ENCODE measurements around the gene AKR1D1. TPM values are rescaled to one million over a fixed set of nuclear protein-coding genes. Genes with fewer than 3 reads are reported as not detected.
A peak's percentile ranks its signal among the peaks of the same experiment; 100 is the strongest.

The AKR1D1 gene, protein sequence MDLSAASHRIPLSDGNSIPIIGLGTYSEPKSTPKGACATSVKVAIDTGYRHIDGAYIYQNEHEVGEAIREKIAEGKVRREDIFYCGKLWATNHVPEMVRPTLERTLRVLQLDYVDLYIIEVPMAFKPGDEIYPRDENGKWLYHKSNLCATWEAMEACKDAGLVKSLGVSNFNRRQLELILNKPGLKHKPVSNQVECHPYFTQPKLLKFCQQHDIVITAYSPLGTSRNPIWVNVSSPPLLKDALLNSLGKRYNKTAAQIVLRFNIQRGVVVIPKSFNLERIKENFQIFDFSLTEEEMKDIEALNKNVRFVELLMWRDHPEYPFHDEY
- total RNA-seq (2013; cell fraction: nucleolus; rRNA removed), result not detected in 2 replicates
- total RNA-seq (2014; rRNA removed), result not detected in 2 replicates
- not detected in 2 replicates for total RNA-seq (2014; rRNA removed; fragmentation: Illumina TruSeq; extraction: Trizol)
- total RNA-seq (2021), result not detected in 2 replicates
- not detected for polyA plus RNA-seq (2011; ENCODE audit: low read depth)
- not detected in 2 replicates for polyA plus RNA-seq (2011; rRNA removed)
- polyA plus RNA-seq (2011; cell fraction: cytosol; rRNA removed), result not detected in 2 replicates
- polyA plus RNA-seq (2011; cell fraction: nucleus; rRNA removed), result not detected in 2 replicates
- not detected in 2 replicates for polyA plus RNA-seq (2012)
- polyA plus RNA-seq (2014; fragmentation: Illumina TruSeq; extraction: Trizol), result not detected in 2 replicates
- polyA plus RNA-seq (2014; fragmentation: Nextera tagmentation; extraction: Ambion mirVana), result under 1 TPM in 1 of 2 experiments, not detected in 1; 0.34 TPM
- polyA plus RNA-seq (2014; rRNA removed), result 0.13 TPM in 1 of 2 replicates, not detected in the other
- under 1 TPM in 1 of 2 experiments, not detected in 1; 0.09 TPM for polyA plus RNA-seq (2016; fragmentation: Nextera tagmentation; extraction: Ambion mirVana)
- not detected in 2 replicates for polyA minus RNA-seq (2011; rRNA and poly(A)+ RNA removed)
- polyA minus RNA-seq (2011; cell fraction: cytosol; rRNA and poly(A)+ RNA removed), result not detected in 2 replicates
- polyA minus RNA-seq (2011; cell fraction: nucleus; rRNA and poly(A)+ RNA removed), result not detected in 2 replicates
- Bru-seq, nascent RNA, result percentile 6 among the genes with signal in this experiment
- BruChase-seq, experiment 1, labeled RNA remaining after a 6-hour chase, result percentile 3 among the genes with signal in this experiment
- BruChase-seq, experiment 2, labeled RNA remaining after a 2-hour chase, result not detected
- long read RNA-seq, experiment 1, result 0 reads
- long read RNA-seq, experiment 2, result 0 reads

DNA sequence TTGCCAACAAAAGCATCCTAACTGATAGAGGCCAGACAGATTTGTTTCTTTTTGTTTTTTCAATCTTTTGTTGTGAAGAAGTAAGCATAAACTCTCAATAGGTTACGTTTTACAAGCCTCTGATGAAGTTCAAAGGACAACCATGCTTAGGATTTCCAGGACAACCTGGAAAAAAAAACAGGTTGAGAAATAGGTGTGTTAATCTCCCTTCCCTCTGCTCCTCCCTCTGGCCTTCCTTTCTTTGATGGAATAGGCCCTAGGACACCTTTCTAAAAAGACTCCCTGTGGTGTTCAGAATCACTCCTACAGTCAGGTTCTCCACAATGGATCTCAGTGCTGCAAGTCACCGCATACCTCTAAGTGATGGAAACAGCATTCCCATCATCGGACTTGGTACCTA is at the start of gene AKR1D1:
AKR1D1 (plus strand) TSS at position 264 of the 400 bp plus-strand sequence; CDS start at position 324, 60 bp downstream.
- Histone ChIP-seq H3K27ac (ENCODE audit: control insufficient read depth, insufficient read depth) (no peak within 1 kb of the TSS), H3K36me3 (ENCODE audit: control insufficient read depth in 2 of 2, insufficient read depth in 2 of 2, low read length in 1 of 2) (no peaks in the 10 kb centered on the region), H3K79me2 (ENCODE audit: control insufficient read depth, insufficient read depth, low read length) (no peaks in the 10 kb centered on the region), H4K20me1 (ENCODE audit: control insufficient read depth, insufficient read depth) (no peaks in the 10 kb centered on the region), H3K27me3 (replicated peaks in 1 of 2; ENCODE audit: control insufficient read depth in 2 of 2, insufficient read depth in 2 of 2, low read length in 1 of 2) (no peaks in the 10 kb centered on the region), H3K9me3 (replicated peaks; ENCODE audit: control insufficient read depth, insufficient read depth, low read length) (peaks cover 6% of the 10 kb centered on the region; the same call in 2 of the 3 replicates), H2AFZ (ENCODE audit: control insufficient read depth, low read depth, low read length) (no peak within 1 kb of the TSS), H3K4me2 (ENCODE audit: control insufficient read depth, insufficient read depth) (no peak within 1 kb of the TSS), H3K9ac (ENCODE audit: control insufficient read depth, insufficient read depth, low read length) (no peak within 1 kb of the TSS), H3K4me1 (ENCODE audit: control insufficient read depth, insufficient read depth, low read length) (no peaks in the 10 kb centered on the region), H3K4me3 (no peak within 1 kb of the TSS; the same call in 1 of the 2 replicates)
- ChIA-PET POLR2A (no interaction called here), RAD21 (ENCODE audit: unreplicated experiment) (no interaction called here), CTCF (no interaction called here), SMC1A (ENCODE audit: uncharacterized antibody, unreplicated experiment) (interaction anchor here (1.0 kb wide), 1 partner anchor 47 kb away, joined by 3 read pairs; no protein-coding TSS in a partner anchor)
- no peak for DNase-seq (ENCODE audit: low read depth, low spot score)
- WGBS (ENCODE audit: insufficient coverage, insufficient replicate concordance, low lambda C conversion rate, missing lambda C conversion rate), result 53% methylated on average over 3 of the region's 3 CpGs
- no TSS peak for BruUV-seq (replicated peaks)
- ATAC-seq, result no peak
- intact Hi-C loops (cut with micrococcal nuclease; ENCODE audit: unreplicated experiment), result no loop called here
- FAIRE-seq, result no peak
- in situ Hi-C loops (cut with MboI), result no loop called here
- no peak for TF ChIP-seq ZSCAN29 (IDR thresholded peaks at IDR 0.05)
- no peak for TF ChIP-seq RCOR1 (conservative IDR thresholded peaks at IDR 0.05; ENCODE audit: low read depth, low read length)
- TF ChIP-seq, protein P1, sequence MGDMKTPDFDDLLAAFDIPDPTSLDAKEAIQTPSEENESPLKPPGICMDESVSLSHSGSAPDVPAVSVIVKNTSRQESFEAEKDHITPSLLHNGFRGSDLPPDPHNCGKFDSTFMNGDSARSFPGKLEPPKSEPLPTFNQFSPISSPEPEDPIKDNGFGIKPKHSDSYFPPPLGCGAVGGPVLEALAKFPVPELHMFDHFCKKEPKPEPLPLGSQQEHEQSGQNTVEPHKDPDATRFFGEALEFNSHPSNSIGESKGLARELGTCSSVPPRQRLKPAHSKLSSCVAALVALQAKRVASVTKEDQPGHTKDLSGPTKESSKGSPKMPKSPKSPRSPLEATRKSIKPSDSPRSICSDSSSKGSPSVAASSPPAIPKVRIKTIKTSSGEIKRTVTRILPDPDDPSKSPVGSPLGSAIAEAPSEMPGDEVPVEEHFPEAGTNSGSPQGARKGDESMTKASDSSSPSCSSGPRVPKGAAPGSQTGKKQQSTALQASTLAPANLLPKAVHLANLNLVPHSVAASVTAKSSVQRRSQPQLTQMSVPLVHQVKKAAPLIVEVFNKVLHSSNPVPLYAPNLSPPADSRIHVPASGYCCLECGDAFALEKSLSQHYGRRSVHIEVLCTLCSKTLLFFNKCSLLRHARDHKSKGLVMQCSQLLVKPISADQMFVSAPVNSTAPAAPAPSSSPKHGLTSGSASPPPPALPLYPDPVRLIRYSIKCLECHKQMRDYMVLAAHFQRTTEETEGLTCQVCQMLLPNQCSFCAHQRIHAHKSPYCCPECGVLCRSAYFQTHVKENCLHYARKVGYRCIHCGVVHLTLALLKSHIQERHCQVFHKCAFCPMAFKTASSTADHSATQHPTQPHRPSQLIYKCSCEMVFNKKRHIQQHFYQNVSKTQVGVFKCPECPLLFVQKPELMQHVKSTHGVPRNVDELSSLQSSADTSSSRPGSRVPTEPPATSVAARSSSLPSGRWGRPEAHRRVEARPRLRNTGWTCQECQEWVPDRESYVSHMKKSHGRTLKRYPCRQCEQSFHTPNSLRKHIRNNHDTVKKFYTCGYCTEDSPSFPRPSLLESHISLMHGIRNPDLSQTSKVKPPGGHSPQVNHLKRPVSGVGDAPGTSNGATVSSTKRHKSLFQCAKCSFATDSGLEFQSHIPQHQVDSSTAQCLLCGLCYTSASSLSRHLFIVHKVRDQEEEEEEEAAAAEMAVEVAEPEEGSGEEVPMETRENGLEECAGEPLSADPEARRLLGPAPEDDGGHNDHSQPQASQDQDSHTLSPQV (IDR thresholded peaks at IDR 0.05), result no peak
- no peak for TF ChIP-seq PKNOX1 (IDR thresholded peaks at IDR 0.05)
- TF ChIP-seq, protein P2, sequence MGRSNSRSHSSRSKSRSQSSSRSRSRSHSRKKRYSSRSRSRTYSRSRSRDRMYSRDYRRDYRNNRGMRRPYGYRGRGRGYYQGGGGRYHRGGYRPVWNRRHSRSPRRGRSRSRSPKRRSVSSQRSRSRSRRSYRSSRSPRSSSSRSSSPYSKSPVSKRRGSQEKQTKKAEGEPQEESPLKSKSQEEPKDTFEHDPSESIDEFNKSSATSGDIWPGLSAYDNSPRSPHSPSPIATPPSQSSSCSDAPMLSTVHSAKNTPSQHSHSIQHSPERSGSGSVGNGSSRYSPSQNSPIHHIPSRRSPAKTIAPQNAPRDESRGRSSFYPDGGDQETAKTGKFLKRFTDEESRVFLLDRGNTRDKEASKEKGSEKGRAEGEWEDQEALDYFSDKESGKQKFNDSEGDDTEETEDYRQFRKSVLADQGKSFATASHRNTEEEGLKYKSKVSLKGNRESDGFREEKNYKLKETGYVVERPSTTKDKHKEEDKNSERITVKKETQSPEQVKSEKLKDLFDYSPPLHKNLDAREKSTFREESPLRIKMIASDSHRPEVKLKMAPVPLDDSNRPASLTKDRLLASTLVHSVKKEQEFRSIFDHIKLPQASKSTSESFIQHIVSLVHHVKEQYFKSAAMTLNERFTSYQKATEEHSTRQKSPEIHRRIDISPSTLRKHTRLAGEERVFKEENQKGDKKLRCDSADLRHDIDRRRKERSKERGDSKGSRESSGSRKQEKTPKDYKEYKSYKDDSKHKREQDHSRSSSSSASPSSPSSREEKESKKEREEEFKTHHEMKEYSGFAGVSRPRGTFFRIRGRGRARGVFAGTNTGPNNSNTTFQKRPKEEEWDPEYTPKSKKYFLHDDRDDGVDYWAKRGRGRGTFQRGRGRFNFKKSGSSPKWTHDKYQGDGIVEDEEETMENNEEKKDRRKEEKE (IDR thresholded peaks at IDR 0.05), result no peak

Measured in GM12878 (cell line).